Measurements from ENCODE around the gene EBF3.

The EBF3 gene

DNA sequence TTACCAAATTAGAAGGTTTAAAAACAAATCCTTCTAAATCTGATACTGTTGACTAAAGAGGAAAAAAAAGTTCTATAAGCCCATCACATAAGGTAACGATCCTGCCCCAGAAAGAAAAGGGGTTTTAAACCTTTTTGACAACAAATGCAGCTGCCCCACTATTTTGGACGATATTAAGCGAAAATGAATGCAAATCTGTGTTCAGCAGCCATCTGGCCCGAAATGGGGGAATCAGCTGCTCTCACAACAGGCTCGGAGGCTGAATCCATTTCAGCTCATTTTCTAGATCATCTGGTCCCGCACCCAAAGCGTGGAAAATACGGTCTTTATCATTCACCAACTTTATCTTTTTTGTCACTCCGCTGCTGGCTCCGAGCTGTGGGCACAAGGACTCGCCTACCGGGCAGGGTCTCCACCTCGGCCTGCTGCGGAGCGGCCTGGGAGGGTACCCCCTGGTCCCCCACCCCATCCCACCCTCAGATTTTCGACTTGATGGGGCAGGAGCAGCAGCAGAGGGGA, 2.4 kb upstream of the EBF3 start:
- Histone ChIP-seq H3K4me1 (ENCODE audit: insufficient read depth, low read length) (peaks cover 10% of the 10 kb centered on the region), H3K4me3 (ENCODE audit: low read depth in 1 of 2, low read length in 2 of 2) (no peak overlapping the region), H3K9me3 (ENCODE audit: insufficient read depth, low read length, severe bottlenecking) (peaks cover 5% of the 10 kb centered on the region), H3K9ac (ENCODE audit: low read depth, low read length) (no peak overlapping the region), H4K20me1 (ENCODE audit: insufficient read depth, low read length) (no peaks in the 10 kb centered on the region), H3K79me2 (ENCODE audit: insufficient read depth, low read length) (no peaks in the 10 kb centered on the region), H3K27ac (ENCODE audit: low read length) (no peak overlapping the region), H3K27me3 (ENCODE audit: insufficient read depth, low read length, poor library complexity) (no peaks in the 10 kb centered on the region), H3K4me2 (ENCODE audit: insufficient read depth, low read length) (no peak overlapping the region), H2AFZ (ENCODE audit: low read depth, low read length) (no peak overlapping the region), H3K36me3 (ENCODE audit: insufficient read depth, low read length) (no peaks in the 10 kb centered on the region)
- ATAC-seq (ENCODE audit: insufficient read depth, low read depth): no peak
- no peak for DNase-seq
- TF ChIP-seq, protein P1, sequence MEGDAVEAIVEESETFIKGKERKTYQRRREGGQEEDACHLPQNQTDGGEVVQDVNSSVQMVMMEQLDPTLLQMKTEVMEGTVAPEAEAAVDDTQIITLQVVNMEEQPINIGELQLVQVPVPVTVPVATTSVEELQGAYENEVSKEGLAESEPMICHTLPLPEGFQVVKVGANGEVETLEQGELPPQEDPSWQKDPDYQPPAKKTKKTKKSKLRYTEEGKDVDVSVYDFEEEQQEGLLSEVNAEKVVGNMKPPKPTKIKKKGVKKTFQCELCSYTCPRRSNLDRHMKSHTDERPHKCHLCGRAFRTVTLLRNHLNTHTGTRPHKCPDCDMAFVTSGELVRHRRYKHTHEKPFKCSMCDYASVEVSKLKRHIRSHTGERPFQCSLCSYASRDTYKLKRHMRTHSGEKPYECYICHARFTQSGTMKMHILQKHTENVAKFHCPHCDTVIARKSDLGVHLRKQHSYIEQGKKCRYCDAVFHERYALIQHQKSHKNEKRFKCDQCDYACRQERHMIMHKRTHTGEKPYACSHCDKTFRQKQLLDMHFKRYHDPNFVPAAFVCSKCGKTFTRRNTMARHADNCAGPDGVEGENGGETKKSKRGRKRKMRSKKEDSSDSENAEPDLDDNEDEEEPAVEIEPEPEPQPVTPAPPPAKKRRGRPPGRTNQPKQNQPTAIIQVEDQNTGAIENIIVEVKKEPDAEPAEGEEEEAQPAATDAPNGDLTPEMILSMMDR (IDR thresholded peaks at IDR 0.05; ENCODE audit: borderline replicate concordance, extremely low read depth, low read length, poor library complexity, severe bottlenecking): no peak
- TF ChIP-seq EZH2 (IDR thresholded peaks at IDR 0.05; ENCODE audit: borderline replicate concordance, low read depth, low read length, severe bottlenecking): no peak

DNA sequence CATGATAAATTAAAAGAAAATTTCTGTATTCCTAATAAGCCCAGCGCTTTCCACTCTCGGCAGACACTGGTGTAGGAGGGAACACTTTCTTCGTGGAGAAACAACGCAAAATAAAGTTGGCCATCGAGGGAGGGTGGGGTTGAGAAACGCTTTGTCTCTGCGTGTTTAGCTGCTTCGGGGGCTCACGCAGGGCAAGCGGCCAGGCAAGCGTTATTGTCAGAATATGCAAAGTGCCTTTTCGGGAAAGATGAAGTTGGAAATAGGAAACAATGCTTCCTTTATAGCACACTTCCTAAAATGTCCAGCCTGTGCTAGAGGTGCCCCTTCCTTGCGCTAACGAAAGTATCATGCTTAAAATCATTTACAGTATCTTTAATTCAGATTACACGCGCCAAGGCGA, 1.9 kb upstream of the EBF3 start:
- ATAC-seq (ENCODE audit: insufficient read depth, low read depth) (no peak), DNase-seq (no peak)
- Histone ChIP-seq H3K4me1 (ENCODE audit: insufficient read depth, low read length) (peaks cover 10% of the 10 kb centered on the region), H3K79me2 (ENCODE audit: insufficient read depth, low read length) (no peaks in the 10 kb centered on the region), H3K36me3 (ENCODE audit: insufficient read depth, low read length) (no peaks in the 10 kb centered on the region), H2AFZ (ENCODE audit: low read depth, low read length) (no peak overlapping the region), H3K27ac (ENCODE audit: low read length) (no peak overlapping the region), H3K4me3 (ENCODE audit: low read depth in 1 of 2, low read length in 2 of 2) (no peak overlapping the region), H3K9ac (ENCODE audit: low read depth, low read length) (no peak overlapping the region), H4K20me1 (ENCODE audit: insufficient read depth, low read length) (no peaks in the 10 kb centered on the region), H3K27me3 (ENCODE audit: insufficient read depth, low read length, poor library complexity) (no peaks in the 10 kb centered on the region), H3K4me2 (ENCODE audit: insufficient read depth, low read length) (no peak overlapping the region), H3K9me3 (ENCODE audit: insufficient read depth, low read length, severe bottlenecking) (peaks cover 5% of the 10 kb centered on the region)
- TF ChIP-seq, protein P1 (IDR thresholded peaks at IDR 0.05; ENCODE audit: borderline replicate concordance, extremely low read depth, low read length, poor library complexity, severe bottlenecking): no peak
- TF ChIP-seq EZH2 (IDR thresholded peaks at IDR 0.05; ENCODE audit: borderline replicate concordance, low read depth, low read length, severe bottlenecking): no peak

DNA sequence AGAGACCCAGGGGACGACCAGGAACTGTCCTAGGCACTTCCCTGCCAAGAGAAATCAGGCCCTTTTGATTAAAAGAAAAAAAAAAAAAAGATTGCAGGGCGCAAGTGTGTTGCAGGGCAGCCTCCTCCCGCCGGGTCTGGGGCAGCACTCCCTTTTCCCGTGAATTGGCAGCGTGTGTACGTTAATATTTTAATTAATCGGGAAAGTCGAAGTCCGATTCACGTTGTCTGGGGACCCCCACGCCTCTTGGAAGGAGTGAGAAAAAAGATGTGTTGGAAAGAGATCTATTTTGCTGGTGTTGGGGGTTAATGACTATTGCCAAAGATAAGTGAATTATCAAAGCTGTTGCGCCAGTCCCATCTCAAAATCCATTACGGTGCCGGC, 1.3 kb upstream of the EBF3 start:
- Histone ChIP-seq H4K20me1 (ENCODE audit: insufficient read depth, low read length) (no peaks in the 10 kb centered on the region), H2AFZ (ENCODE audit: low read depth, low read length) (no peak overlapping the region), H3K36me3 (ENCODE audit: insufficient read depth, low read length) (no peaks in the 10 kb centered on the region), H3K27me3 (ENCODE audit: insufficient read depth, low read length, poor library complexity) (no peaks in the 10 kb centered on the region), H3K9ac (ENCODE audit: low read depth, low read length) (no peak overlapping the region), H3K27ac (ENCODE audit: low read length) (no peak overlapping the region), H3K4me2 (ENCODE audit: insufficient read depth, low read length) (no peak overlapping the region), H3K79me2 (ENCODE audit: insufficient read depth, low read length) (no peaks in the 10 kb centered on the region), H3K9me3 (ENCODE audit: insufficient read depth, low read length, severe bottlenecking) (peaks cover 5% of the 10 kb centered on the region), H3K4me3 (ENCODE audit: low read depth in 1 of 2, low read length in 2 of 2) (no peak overlapping the region), H3K4me1 (ENCODE audit: insufficient read depth, low read length) (peaks cover 10% of the 10 kb centered on the region)
- TF ChIP-seq, protein P1 (IDR thresholded peaks at IDR 0.05; ENCODE audit: borderline replicate concordance, extremely low read depth, low read length, poor library complexity, severe bottlenecking): no peak
- no peak for TF ChIP-seq EZH2 (IDR thresholded peaks at IDR 0.05; ENCODE audit: borderline replicate concordance, low read depth, low read length, severe bottlenecking)
- DNase-seq (no peak), ATAC-seq (ENCODE audit: insufficient read depth, low read depth) (no peak)
